Right lobe of liver (tissue), 4 donors: ENCODE results near the gene ADPRHL1.

ENCODE experiments used
- POLR2A ChIP-seq: fragments of 450-650 bp; IDR thresholded peaks from one replicate; pipeline ENCODE4 v1.6.1; 2017; ENCODE audit warnings: antibody characterized with exemption, mild to moderate bottlenecking
- TF ChIP-seq, protein P1 (sequence below), 4 donors: fragments of 200-600 bp in 3 of 4; fragments of 450-650 bp in 1 of 4; IDR thresholded peaks; one replicate each; pipeline versions ENCODE4 v1.5.1 to v1.8.0; 2016 to 2022; ENCODE audit warnings: antibody characterized with exemption in 4 of 4, mild to moderate bottlenecking in 2 of 4
- donor health status: DM: no; HTN: no; CAD: no.
- donor health status: DM: no; HTN: no; CAD: no.
- donor health status: DM: no; HTN: yes; CAD: no.

DNA sequence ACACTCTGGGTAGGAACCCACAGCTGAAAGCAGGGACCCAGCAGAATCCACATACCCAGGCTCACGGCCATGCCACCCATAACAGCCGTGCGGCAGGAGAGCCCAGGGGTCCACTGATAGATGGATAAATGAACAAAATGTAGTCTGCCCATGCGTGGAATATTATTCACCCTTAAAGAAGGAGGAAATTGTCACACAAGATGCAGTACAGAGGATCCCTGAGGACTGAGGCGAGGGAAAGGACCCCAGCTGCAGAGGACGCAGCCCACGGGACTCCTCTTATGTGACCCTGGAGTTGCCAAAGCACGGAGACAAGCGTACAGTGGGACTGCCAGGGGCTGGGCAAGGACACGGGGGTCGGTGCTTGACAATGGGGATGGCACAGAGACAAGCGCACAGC lies 100.0 kb downstream of the ADPRHL1 start:
- no peak for TF ChIP-seq POLR2A
- TF ChIP-seq, protein P1, sequence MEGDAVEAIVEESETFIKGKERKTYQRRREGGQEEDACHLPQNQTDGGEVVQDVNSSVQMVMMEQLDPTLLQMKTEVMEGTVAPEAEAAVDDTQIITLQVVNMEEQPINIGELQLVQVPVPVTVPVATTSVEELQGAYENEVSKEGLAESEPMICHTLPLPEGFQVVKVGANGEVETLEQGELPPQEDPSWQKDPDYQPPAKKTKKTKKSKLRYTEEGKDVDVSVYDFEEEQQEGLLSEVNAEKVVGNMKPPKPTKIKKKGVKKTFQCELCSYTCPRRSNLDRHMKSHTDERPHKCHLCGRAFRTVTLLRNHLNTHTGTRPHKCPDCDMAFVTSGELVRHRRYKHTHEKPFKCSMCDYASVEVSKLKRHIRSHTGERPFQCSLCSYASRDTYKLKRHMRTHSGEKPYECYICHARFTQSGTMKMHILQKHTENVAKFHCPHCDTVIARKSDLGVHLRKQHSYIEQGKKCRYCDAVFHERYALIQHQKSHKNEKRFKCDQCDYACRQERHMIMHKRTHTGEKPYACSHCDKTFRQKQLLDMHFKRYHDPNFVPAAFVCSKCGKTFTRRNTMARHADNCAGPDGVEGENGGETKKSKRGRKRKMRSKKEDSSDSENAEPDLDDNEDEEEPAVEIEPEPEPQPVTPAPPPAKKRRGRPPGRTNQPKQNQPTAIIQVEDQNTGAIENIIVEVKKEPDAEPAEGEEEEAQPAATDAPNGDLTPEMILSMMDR (IDR thresholded peaks at IDR 0.05): no peak
